Endometrium (tissue), 2 donors: Measurements from ENCODE around the gene PP2D1.
"Not testable (repeated sequence)": the region's sequence is repeated elsewhere in the genome, so short reads cannot be mapped to it uniquely, and the experiment has no call there.

Source experiments
- FAIRE-seq: peaks from 2 replicates; lab custom pipeline; 2012; peaks lifted over from hg19 to GRCh38; lab: Jason Lieb, UNC
- donor health status: control.
- donor health status: control.

Gene PP2D1

GRCh38 chr3:20012164-20012563, at the start of gene PP2D1:
Gene PP2D1 (minus strand): TSS chr3:20012264. CDS start chr3:20012072, 192 bp downstream.
- no peak for FAIRE-seq

GRCh38 chr3:20060974-20061685, 49.1 kb upstream of the PP2D1 start:
- no peak for FAIRE-seq

- FAIRE-seq: no peak
Measured at GRCh38 chr3:20059929-20060328, 47.9 kb upstream of the PP2D1 start.

GRCh38 chr3:20057612-20058180, 45.6 kb upstream of the PP2D1 start:
- FAIRE-seq: no peak

GRCh38 chr3:20056725-20057611, 44.9 kb upstream of the PP2D1 start:
- FAIRE-seq: no peak

GRCh38 chr3:20055842-20056241, 43.8 kb upstream of the PP2D1 start:
- no peak for FAIRE-seq

GRCh38 chr3:20055020-20055775, 43.1 kb upstream of the PP2D1 start:
- no peak for FAIRE-seq

GRCh38 chr3:20054549-20054987, 42.5 kb upstream of the PP2D1 start:
- no peak for FAIRE-seq

- FAIRE-seq: no peak
Measured at GRCh38 chr3:20052851-20053250, 40.8 kb upstream of the PP2D1 start.

GRCh38 chr3:20051123-20051806, 39.2 kb upstream of the PP2D1 start:
- no peak for FAIRE-seq

- FAIRE-seq: no peak
Measured at GRCh38 chr3:20047976-20048883, 36.2 kb upstream of the PP2D1 start.

- no peak for FAIRE-seq
Measured at GRCh38 chr3:20047341-20047779, 35.3 kb upstream of the PP2D1 start.

GRCh38 chr3:20046556-20046955, 34.5 kb upstream of the PP2D1 start:
- FAIRE-seq: no peak

- FAIRE-seq: not testable (repeated sequence)
Measured at GRCh38 chr3:20045141-20045540, 33.1 kb upstream of the PP2D1 start.

GRCh38 chr3:20043825-20044224, 31.8 kb upstream of the PP2D1 start:
- no peak for FAIRE-seq

GRCh38 chr3:20043396-20043795, 31.3 kb upstream of the PP2D1 start:
- FAIRE-seq: no peak

- no peak for FAIRE-seq
Measured at GRCh38 chr3:20042331-20042730, 30.3 kb upstream of the PP2D1 start.

GRCh38 chr3:20041197-20041780, 29.2 kb upstream of the PP2D1 start:
- FAIRE-seq: no peak

- no peak for FAIRE-seq
Measured at GRCh38 chr3:20040548-20041196, 28.6 kb upstream of the PP2D1 start.
